OCI-LY1 (cell line): ENCODE measurements around the gene TOX2.

Experiments used
- H2AFZ ChIP-seq: fragments of 200-600 bp; sonication (generic), shearing (Covaris generic); 2 replicates; pipeline ENCODE4 v1.6.0; 2014; ENCODE audit warnings: antibody characterized with exemption, mild to moderate bottlenecking, low read length
- H3F3A ChIP-seq: fragments of 200-600 bp; sonication (generic), shearing (Covaris generic); 2 replicates; pipeline ENCODE4 v1.6.0; 2014; ENCODE audit warnings: mild to moderate bottlenecking, antibody characterized with exemption, low read length, moderate library complexity; ENCODE audit not compliant: insufficient read depth
- H3K27ac ChIP-seq: fragments of 200-600 bp; sonication (generic); 2 replicates; pipeline ENCODE4 v1.5.1; 2014; ENCODE audit warnings: low read length, mixed run types, mild to moderate bottlenecking, low read depth; ENCODE audit not compliant: poor library complexity, severe bottlenecking
- H3K27me3 ChIP-seq: fragments of 200-600 bp; sonication (generic); 2 replicates; pipeline ENCODE4 v1.6.0; 2014; ENCODE audit warnings: antibody characterized with exemption, mild to moderate bottlenecking, low read length, moderate library complexity; ENCODE audit not compliant: insufficient read depth
- H3K36me3 ChIP-seq: fragments of 200-600 bp; sonication (generic); 2 replicates; pipeline ENCODE4 v1.6.1; 2014; ENCODE audit warnings: mild to moderate bottlenecking, antibody characterized with exemption, low read length, moderate library complexity, mixed read lengths; ENCODE audit not compliant: insufficient read depth
- H3K4me1 ChIP-seq: fragments of 200-600 bp; sonication (generic); 2 replicates; pipeline ENCODE4 v1.5.1; 2014; ENCODE audit warnings: mild to moderate bottlenecking, low read length, moderate library complexity; ENCODE audit not compliant: insufficient read depth, severe bottlenecking
- H3K4me2 ChIP-seq: fragments of 200-600 bp; sonication (generic), shearing (Covaris generic); 2 replicates; pipeline ENCODE4 v1.6.1; 2014; ENCODE audit warnings: low read length
- H3K4me3 ChIP-seq: fragments of 200-600 bp; sonication (generic); 2 replicates; pipeline ENCODE4 v1.5.1; 2014; ENCODE audit warnings: low read length, low read depth, mild to moderate bottlenecking, mixed read lengths; ENCODE audit not compliant: poor library complexity, severe bottlenecking
- H3K79me2 ChIP-seq: fragments of 200-600 bp; shearing (Covaris generic); 2 replicates; pipeline ENCODE4 v1.6.1; 2016; ENCODE audit warnings: mixed run types, low read length, mixed read lengths; ENCODE audit not compliant: insufficient read depth
- H3K9ac ChIP-seq: fragments of 200-600 bp; sonication (generic), shearing (Covaris generic); 2 replicates; pipeline ENCODE4 v1.6.1; 2014; ENCODE audit warnings: mild to moderate bottlenecking, low read length, mixed read lengths
- H3K9me2 ChIP-seq: fragments of 200-600 bp; sonication (generic), shearing (Covaris generic); 2 replicates; pipeline ENCODE4 v1.6.1; 2014; ENCODE audit warnings: low read depth, mild to moderate bottlenecking, low read length, mixed read lengths
- H3K9me3 ChIP-seq: fragments of 200-600 bp; shearing (Covaris generic); 2 replicates; pipeline ENCODE4 v1.6.1; 2014; ENCODE audit warnings: low read length, mixed read lengths
- H4K20me1 ChIP-seq: fragments of 200-600 bp; sonication (generic), shearing (Covaris generic); 2 replicates; pipeline ENCODE4 v1.6.0; 2016; ENCODE audit warnings: mild to moderate bottlenecking, low read length; ENCODE audit not compliant: insufficient read depth
- EZH2 ChIP-seq: fragments of 200-600 bp; sonication (generic), shearing (Covaris generic); IDR thresholded peaks from 2 replicates; pipeline ENCODE4 v1.8.0; 2017; ENCODE audit warnings: borderline replicate concordance, mixed run types, mild to moderate bottlenecking, antibody characterized with exemption, low read length, moderate library complexity, mixed read lengths
- TF ChIP-seq, protein P1 (sequence below): fragments of 200-600 bp; sonication (generic), shearing (Covaris generic); IDR thresholded peaks from 2 replicates; pipeline ENCODE4 v1.5.1; 2017; ENCODE audit warnings: mild to moderate bottlenecking, antibody characterized with exemption, low read length, moderate library complexity, mixed read lengths

Gene TOX2

DNA sequence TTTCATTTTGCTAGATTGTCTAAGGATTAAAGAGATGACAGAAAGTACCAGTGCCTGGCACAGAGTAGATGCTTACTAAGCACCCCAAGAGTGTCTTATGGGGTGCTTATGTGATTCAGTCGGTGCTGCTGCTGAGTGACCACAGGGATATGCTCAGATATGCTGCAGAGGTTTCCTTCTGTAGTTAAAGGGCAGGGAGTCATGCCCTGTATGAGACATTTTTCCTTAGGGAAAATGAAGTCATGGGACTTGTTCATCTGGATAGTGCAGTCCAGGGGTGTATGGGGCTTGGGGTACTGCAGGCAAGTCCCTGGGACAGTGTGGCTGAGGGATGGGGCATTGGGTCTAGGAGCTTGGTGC is 25.1 kb downstream of the TOX2 start:
- no peaks in the 10 kb centered on the region for H3K79me2 ChIP-seq
- H3K4me2 ChIP-seq = peak overlapping the region; percentile 11; the same call in 1 of the 2 replicates
- no peak overlapping the region; the same call in 1 of the 2 replicates for H3K9ac ChIP-seq
- H3K4me1 ChIP-seq = peaks cover 49% of the 10 kb centered on the region
- H3F3A ChIP-seq = no peaks in the 10 kb centered on the region
- no peaks in the 10 kb centered on the region for H3K9me2 ChIP-seq
- H2AFZ ChIP-seq = no peak overlapping the region
- H3K36me3 ChIP-seq = no peaks in the 10 kb centered on the region
- no peaks in the 10 kb centered on the region for H4K20me1 ChIP-seq
- H3K27ac ChIP-seq = peak overlapping the region; percentile 73
- TF ChIP-seq, protein P1, sequence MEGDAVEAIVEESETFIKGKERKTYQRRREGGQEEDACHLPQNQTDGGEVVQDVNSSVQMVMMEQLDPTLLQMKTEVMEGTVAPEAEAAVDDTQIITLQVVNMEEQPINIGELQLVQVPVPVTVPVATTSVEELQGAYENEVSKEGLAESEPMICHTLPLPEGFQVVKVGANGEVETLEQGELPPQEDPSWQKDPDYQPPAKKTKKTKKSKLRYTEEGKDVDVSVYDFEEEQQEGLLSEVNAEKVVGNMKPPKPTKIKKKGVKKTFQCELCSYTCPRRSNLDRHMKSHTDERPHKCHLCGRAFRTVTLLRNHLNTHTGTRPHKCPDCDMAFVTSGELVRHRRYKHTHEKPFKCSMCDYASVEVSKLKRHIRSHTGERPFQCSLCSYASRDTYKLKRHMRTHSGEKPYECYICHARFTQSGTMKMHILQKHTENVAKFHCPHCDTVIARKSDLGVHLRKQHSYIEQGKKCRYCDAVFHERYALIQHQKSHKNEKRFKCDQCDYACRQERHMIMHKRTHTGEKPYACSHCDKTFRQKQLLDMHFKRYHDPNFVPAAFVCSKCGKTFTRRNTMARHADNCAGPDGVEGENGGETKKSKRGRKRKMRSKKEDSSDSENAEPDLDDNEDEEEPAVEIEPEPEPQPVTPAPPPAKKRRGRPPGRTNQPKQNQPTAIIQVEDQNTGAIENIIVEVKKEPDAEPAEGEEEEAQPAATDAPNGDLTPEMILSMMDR = no peak
- no peak for TF ChIP-seq EZH2
- H3K9me3 ChIP-seq = no peaks in the 10 kb centered on the region
- peaks cover 6% of the 10 kb centered on the region; the same call in 1 of the 2 replicates for H3K27me3 ChIP-seq
- H3K4me3 ChIP-seq = no peak overlapping the region

DNA sequence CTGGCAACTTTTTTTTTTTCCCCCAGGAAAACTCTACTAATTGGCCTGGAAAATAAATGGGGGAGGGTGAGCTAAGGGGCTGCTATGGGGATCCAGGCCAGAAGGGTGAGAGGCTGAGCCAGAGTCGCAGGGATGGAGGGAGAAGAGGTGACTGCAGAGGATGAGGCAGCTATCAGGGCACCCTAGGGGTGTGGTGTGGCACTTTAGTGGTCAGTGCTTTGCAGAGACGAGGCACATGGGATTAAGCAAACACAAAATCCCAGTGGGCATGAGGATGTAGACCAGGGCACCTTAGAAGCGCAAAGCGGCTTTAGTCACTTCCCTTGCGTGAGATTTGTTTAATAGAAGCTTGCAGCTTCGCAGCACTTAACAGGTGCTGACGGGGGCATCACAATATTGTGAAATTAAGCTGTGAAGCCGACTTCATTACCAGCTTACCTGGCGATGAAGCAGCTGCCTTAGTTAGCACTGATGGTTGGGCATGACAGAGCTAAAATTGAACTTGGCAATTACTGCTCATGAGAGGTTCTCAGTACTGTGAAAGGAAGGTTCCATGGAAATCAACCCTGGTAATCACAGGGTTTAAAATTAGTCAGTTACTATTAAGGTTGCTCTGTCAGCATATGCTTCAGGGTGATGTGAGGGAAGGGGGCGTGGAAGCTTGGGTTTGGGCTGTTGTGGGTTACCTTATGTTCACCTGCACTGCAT is 26.0 kb downstream of the TOX2 start:
- H2AFZ ChIP-seq = no peak overlapping the region
- no peaks in the 10 kb centered on the region for H3K9me3 ChIP-seq
- H3K79me2 ChIP-seq = no peaks in the 10 kb centered on the region
- H3K4me1 ChIP-seq = peaks cover 56% of the 10 kb centered on the region
- H3K4me2 ChIP-seq = peak overlapping the region; percentile 38; the same call in 1 of the 2 replicates
- no peak overlapping the region for H3K4me3 ChIP-seq
- 0 out of 2 replicates have a peak overlapping the region, but pooled peaks have one; percentile 6 for H3K9ac ChIP-seq
- H3K27ac ChIP-seq = peak overlapping the region; percentile 73
- no peaks in the 10 kb centered on the region for H3K36me3 ChIP-seq
- no peak for TF ChIP-seq EZH2
- TF ChIP-seq, protein P1 = no peak
- H3K27me3 ChIP-seq = no peaks in the 10 kb centered on the region
- H3F3A ChIP-seq = no peaks in the 10 kb centered on the region
- no peaks in the 10 kb centered on the region for H3K9me2 ChIP-seq
- no peaks in the 10 kb centered on the region for H4K20me1 ChIP-seq

DNA sequence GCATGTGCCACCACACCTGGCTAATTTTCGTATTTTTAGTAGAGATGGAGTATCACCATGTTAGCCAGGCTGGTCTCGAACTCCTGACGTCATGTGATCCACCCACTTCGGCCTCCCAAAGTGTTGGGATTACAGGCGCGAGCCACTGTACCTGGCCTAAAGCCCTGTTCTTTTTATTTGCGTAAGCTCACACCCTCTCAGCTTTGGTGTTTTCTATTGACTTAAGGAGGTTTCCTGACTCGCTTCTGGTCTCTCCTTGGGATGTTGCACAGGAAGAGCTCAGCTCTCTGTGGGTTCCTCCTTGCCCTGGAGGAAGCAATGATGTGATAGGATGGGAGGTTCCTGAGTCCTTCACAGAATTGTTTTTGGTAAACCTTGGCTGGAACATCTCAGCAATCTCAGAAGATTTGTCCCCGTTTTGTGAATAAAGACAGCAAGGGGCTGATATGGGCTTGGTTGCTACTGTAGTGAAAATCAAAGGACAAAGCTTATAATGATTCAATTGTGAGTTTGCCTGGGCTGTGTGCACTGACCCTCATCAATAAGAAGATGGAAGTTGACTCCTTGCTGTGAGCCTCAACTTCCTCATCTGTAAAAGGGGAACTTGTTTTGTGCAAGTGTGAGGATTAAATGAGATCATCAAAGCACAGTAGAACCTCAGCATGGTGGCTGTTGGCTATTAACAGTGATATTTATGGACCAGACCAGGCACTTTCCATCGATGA is 27.0 kb downstream of the TOX2 start:
- Histone ChIP-seq H3K9ac (no peak overlapping the region), H3K4me2 (peak overlapping the region; percentile 21; the same call in 1 of the 2 replicates), H3K79me2 (no peaks in the 10 kb centered on the region), H3K4me1 (peaks cover 66% of the 10 kb centered on the region), H4K20me1 (no peaks in the 10 kb centered on the region), H3K27me3 (no peaks in the 10 kb centered on the region), H3K36me3 (no peaks in the 10 kb centered on the region), H3K9me2 (no peaks in the 10 kb centered on the region), H3K27ac (peak overlapping the region; percentile 79), H3F3A (no peaks in the 10 kb centered on the region), H3K4me3 (no peak overlapping the region), H3K9me3 (no peaks in the 10 kb centered on the region), H2AFZ (no peak overlapping the region)
- no peak for TF ChIP-seq EZH2
- TF ChIP-seq, protein P1 = no peak
